ENCODE data around the gene MYO1F.
"Not testable (repeated sequence)": the region's sequence is repeated elsewhere in the genome, so short reads cannot be mapped to it uniquely, and the experiment has no call there.

The MYO1F gene

GRCh38 chr19:8517551-8518442 is 59.4 kb downstream of the MYO1F start:
- no peak for DNase-seq (ENCODE audit: low spot score)

DNA sequence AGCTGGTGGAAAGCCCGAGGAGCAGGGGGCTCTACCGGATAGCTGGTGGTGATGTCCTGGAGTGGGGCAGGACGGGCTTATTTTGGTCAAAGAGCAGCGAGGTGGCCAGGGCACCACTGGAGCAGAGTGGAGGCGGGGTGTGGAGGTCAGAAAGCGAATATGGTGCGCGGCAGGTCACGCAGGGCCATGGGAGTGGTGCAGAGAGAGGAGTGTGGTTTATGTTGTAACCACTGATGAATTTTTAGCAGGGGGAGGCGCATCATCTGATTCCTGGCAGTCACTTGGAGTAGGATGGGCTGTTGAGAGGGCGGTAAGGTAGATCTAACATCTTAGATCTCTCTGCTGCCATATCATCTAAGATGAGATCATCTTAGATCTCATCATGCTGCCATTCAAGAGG is 61.9 kb downstream of the MYO1F start:
- no peak for DNase-seq (ENCODE audit: low spot score)

DNA sequence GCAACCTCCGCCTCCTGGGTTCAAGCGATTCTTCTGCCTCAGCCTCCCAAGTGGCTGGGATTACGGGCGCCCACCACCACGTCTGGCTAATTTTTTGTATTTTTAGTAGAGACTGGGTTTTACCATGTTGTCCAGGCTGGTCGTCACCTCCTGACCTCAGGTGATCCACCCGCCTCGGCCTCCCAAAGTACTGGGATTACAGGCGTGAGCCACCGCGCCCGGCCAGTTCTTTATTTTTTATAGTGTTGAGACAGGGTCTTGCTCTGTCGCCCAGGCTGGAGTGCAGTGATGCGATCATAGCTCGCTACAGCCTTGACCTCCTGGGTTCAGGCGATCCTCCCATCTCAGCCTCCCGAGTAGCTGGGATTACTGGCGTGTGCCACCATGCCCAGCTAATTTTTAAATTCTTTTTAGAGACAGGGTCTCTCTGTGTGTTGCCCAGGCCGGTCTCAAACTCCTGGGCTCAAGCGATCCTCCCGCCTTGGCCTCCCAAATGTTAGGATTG is 62.7 kb downstream of the MYO1F start:
- DNase-seq (ENCODE audit: low spot score) = not testable (repeated sequence)

- peak; percentile 95 for DNase-seq (ENCODE audit: low spot score)
Observed at GRCh38 chr19:8513687-8514504, 63.3 kb downstream of the MYO1F start, which contains the start of gene ZNF414. Gene ZNF414 (minus strand): TSS chr19:8514167. CDS start chr19:8514046, 121 bp downstream.

DNA sequence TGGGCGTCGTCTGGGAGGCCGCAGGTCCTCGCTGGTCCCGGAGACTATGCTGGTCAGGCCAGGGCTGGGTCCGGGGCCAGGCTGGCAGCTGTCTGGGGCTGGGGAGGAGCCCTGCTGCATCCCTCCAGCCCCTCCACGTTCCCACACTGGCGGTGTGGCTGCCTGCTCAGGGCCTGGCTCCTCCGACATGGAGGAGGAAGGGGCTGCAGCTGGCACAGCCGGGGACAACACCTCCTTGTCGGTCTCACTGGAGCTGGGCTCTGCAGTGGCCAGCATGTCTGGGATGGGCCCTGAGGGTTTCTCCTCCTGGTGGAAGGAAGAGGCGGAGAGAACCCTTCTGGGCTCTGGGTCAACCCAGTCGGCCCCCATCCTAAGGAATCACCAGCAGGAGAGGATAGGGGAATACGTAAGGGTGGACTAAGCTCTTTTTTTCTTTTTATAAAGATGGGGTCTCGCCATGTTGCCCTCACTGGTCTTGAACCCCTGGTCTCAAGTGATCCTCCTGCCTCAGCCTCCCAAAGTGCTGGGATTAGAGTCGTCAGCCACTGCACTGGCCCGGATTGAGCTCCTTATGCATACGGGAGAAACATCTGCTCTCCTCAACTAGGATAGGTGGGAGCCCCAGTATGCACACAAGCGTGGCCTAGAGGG is 64.1 kb downstream of the MYO1F start:
- no peak for DNase-seq (ENCODE audit: low spot score)

GRCh38 chr19:8512115-8512967 is 64.9 kb downstream of the MYO1F start:
- DNase-seq (ENCODE audit: low spot score) = peak; percentile 71

DNA sequence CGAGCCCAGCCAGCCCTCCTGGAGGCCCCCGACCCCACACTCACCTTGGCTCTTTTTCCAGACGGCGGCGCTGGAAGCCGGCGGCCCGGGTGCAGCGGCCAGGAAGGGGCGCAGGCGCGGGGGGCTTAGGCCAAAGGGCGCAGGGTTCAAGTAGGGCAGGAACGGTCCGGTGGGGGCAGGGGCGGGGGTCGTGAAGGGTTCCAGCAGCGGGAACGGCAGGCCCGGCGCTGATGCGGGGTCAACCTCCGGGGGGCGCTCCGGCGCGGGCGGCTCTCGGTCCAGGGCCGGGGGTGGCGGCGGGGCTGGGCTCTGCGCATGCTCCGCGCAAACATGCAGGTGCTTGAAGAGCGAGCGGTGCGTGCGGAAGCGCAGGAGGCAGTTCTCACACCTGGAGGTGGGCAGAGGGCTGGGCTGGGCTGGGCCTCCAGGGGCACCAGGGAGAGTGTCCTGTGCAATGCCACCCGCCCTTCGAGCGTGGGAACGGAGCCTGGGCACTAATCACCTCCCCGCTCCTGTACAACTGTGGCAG is 65.6 kb downstream of the MYO1F start:
- DNase-seq (ENCODE audit: low spot score) = no peak

DNA sequence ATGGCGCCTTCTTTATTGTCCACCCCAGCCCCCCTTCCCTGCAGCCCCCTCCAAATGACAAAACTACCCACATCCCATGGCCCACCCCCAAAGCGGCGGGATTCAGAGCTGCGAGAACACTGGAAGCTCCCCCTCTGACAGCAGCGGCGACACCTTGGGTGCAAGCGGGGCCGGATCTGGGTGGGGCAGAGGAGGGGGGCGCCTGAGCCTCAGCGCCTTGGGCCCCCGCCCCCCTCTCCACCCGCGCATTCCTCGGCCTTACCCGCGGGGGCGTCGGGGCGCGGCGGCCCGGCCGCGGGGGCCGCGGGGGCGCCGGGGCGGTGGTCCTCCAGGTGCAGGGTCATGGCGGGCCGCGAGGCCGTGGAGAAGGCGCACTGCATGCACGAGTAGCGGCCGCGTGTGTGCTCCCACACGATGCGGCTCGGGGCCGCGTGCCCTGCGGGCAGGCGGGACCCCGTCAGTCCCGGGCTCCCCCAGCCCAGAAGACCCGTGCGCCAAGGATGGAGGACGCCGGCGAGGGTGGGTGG is 66.6 kb downstream of the MYO1F start:
- no peak for DNase-seq (ENCODE audit: low spot score)

GRCh38 chr19:8506402-8506957 is 70.8 kb downstream of the MYO1F start:
- DNase-seq (ENCODE audit: low spot score) = no peak

- peak; percentile 93 for DNase-seq (ENCODE audit: low spot score)
Observed at GRCh38 chr19:8505680-8506401, 71.4 kb downstream of the MYO1F start.

DNA sequence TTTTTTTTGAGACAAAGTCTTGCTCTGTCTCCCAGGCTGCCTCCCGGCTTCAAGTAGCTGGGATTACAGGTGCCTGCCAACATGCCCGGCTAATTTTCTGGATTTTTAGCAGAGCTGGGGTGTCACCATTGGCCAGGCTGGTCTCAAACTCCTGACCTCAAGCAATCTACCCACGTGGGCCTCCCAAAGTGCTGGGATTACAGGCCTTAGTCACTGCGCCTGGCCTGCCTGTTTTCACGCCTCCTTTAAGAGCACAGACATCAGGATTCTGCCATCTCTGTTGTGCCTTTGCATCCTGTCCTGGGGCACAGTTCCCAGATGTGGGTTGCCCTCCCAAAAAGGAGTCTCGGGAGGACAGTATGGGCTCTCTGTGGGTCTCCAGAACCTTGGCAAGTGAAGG is 72.3 kb downstream of the MYO1F start:
- no peak for DNase-seq (ENCODE audit: low spot score)

GRCh38 chr19:8504171-8504570 is 73.1 kb downstream of the MYO1F start:
- DNase-seq (ENCODE audit: low spot score) = no peak

- no peak for DNase-seq (ENCODE audit: low spot score)
Observed at GRCh38 chr19:8503510-8503909, 73.7 kb downstream of the MYO1F start.

- DNase-seq (ENCODE audit: low spot score) = no peak
Observed at GRCh38 chr19:8501981-8502380, 75.3 kb downstream of the MYO1F start.

GRCh38 chr19:8501516-8501915 is 75.7 kb downstream of the MYO1F start:
- DNase-seq (ENCODE audit: low spot score) = no peak

DNA sequence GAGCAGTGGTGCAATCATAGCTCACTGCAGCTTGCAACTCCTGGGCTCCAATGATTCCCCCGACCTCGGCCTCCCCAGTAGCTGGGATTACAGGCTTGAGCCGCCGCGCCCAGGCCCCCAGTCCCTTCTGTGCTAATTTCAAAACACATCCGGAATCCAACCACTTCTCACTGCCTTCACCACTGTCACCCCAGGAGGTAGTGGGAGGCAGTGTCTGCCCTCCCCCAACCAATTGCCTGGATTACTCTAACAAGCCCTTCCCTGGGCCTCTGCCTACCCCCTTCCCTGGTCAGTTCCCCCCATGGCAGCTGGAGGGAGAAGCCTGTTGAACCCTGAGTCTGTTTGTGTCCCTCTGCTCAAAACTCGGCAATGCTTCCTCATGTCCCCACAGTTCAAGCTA is 77.1 kb downstream of the MYO1F start:
- DNase-seq (ENCODE audit: low spot score) = no peak

DNA sequence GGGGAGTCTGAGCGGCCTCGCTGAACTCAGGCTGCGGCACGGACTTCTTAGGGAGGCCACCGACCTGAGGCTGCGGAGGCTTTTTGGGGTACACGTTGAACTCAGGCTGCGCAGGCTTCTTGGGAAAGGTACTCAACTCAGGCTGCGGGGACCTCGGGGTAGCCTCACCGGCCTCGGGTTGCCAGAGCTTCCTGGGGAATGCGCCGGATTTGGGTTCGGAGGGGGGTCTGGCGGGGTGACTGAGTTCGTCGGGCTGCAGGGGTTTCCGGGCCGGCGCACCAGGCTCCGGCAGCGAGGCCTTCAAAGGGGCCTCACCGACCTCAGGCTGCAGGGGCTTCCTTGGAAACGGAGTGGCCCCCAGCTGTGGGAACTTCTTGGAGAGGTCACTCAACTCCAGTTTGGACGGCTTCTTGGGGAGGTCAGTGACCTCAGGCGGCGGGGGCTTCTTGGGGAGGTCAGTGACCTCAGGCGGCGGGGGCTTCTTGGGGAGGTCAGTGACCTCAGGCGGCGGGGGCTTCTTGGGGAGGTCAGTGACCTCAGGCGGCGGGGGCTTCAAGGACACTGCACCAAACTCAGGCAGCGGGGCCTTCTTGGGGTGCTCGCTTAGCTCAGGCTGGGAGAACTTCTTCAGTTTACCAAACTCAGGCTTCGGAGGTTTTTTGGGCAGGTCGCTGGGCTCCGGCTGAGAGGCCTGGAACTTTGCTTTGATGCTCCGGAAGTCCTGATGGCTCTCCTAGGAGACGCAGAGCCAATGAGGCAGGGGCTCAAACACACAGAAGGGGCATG is 78.0 kb downstream of the MYO1F start:
- DNase-seq (ENCODE audit: low spot score) = no peak

DNA sequence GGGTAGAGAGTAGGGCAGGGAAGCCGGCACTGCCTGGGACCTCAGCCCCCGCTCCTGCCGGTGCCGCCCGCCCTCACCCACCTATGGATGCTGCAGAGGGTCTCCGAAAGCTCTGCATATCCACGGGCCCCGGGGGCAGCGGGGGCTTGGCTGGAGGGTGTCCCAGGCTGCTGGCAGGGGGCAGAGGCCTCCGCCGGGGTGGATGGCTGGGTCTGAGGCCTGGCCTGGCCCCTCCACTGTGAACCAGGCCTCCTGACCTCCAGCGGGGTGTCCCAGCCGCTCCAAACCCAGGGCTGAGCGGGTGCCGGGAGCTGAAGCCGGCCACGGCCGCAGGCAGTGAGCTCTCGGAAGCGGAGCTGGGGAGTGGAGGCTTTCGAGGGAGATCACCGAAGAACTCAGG is 78.9 kb downstream of the MYO1F start:
- DNase-seq (ENCODE audit: low spot score) = no peak

GRCh38 chr19:8494158-8494557 is 83.1 kb downstream of the MYO1F start:
- DNase-seq (ENCODE audit: low spot score) = no peak

Measured in iPS-NIHi11 (cell line).